ENCODE data around the gene CPAMD8.

CPAMD8 gene

DNA sequence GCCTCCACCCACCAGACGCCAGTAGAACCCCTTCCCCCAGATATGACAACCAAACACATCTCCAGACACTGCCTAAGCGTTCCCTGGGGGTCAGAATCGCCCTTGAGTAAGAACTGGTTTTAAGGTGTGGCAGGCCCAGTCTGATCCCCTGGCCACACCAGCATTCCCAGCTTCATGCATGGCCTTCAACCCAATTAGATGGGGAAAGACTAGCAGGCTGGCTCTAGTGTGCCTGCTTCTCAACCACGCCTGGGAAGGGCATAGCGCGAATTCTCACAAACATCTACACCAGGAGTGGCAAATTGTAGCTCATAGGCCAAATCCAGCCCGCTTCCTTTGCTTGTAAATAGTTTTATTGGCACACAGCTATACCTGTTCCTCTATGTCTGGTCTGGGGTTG is 35.1 kb upstream of the CPAMD8 start:
- no peak overlapping the region for H3K9ac ChIP-seq (ENCODE audit: low read depth in 1 of 2, low read length in 2 of 2)
- peaks cover 9 to 48% of the 10 kb centered on the region in 2 donors for H3K36me3 ChIP-seq (ENCODE audit: control insufficient read depth in 1 of 2, insufficient read depth in 2 of 2, low read length in 2 of 2)
- no peak overlapping the region for H3K27ac ChIP-seq (ENCODE audit: low read depth, low read length)
- no peak overlapping the region for H3K4me3 ChIP-seq (ENCODE audit: low read depth in 1 of 2, low read length in 2 of 2)
- H3K27me3 ChIP-seq (ENCODE audit: control insufficient read depth in 1 of 2, insufficient read depth in 2 of 2, low read length in 2 of 2) = no peaks in the 10 kb centered on the region
- H3K4me1 ChIP-seq (ENCODE audit: control insufficient read depth in 1 of 2, insufficient read depth in 2 of 2, low read length in 2 of 2) = peaks cover 3 to 4% of the 10 kb centered on the region in 2 donors
- no peaks in the 10 kb centered on the region for H3K9me3 ChIP-seq (ENCODE audit: control insufficient read depth in 1 of 2, low read length in 2 of 2)

DNA sequence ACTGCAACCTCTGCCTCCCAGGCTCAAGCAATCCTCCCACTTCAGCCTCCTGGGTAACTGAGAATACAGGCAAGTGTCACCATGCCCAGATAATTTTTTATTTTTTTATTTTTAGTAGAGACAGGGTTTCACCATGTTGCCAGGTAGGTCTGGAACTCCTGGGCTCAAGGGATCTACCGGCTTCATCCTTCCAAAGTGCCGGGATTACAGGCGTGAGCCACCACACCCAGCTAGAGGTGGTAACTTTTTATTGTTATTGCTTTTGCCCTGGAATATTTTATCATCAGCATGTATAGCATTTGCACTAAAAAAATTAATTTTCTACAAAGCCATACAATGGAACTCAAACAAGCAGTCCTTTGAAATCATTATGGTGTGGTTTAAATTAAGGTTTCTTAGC is 34.6 kb upstream of the CPAMD8 start:
- no peak overlapping the region for H3K4me3 ChIP-seq (ENCODE audit: low read depth in 1 of 2, low read length in 2 of 2)
- peaks cover 9 to 43% of the 10 kb centered on the region in 2 donors for H3K36me3 ChIP-seq (ENCODE audit: control insufficient read depth in 1 of 2, insufficient read depth in 2 of 2, low read length in 2 of 2)
- H3K9ac ChIP-seq (ENCODE audit: low read depth in 1 of 2, low read length in 2 of 2) = no peak overlapping the region
- H3K4me1 ChIP-seq (ENCODE audit: control insufficient read depth in 1 of 2, insufficient read depth in 2 of 2, low read length in 2 of 2) = peaks cover 3 to 4% of the 10 kb centered on the region in 2 donors
- H3K9me3 ChIP-seq (ENCODE audit: control insufficient read depth in 1 of 2, low read length in 2 of 2) = no peaks in the 10 kb centered on the region
- no peaks in the 10 kb centered on the region for H3K27me3 ChIP-seq (ENCODE audit: control insufficient read depth in 1 of 2, insufficient read depth in 2 of 2, low read length in 2 of 2)
- H3K27ac ChIP-seq (ENCODE audit: low read depth, low read length) = no peak overlapping the region

DNA sequence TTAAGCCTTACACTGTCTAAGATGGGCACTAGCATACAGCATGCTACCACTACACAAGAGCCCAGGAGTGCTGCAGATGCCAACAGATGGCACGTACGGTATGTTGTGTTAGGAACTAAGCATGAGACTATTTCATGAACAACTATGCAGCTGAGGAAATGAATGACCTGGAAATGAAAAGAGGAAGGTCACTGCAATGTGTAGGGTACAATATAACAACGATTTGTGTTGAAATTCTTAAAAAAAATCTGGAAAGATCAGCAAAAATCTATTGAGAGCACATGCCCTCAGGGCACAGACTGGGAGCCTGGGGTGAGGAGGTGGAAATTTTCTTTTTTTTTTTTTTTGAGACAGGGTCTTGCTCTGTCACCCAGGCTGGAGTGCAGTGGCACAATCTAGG is 34.2 kb upstream of the CPAMD8 start:
- Histone ChIP-seq H3K9me3 (ENCODE audit: control insufficient read depth in 1 of 2, low read length in 2 of 2) (no peaks in the 10 kb centered on the region), H3K9ac (ENCODE audit: low read depth in 1 of 2, low read length in 2 of 2) (no peak overlapping the region), H3K4me3 (ENCODE audit: low read depth in 1 of 2, low read length in 2 of 2) (no peak overlapping the region), H3K27me3 (ENCODE audit: control insufficient read depth in 1 of 2, insufficient read depth in 2 of 2, low read length in 2 of 2) (no peaks in the 10 kb centered on the region), H3K36me3 (ENCODE audit: control insufficient read depth in 1 of 2, insufficient read depth in 2 of 2, low read length in 2 of 2) (peaks cover 10 to 43% of the 10 kb centered on the region in 2 donors), H3K4me1 (ENCODE audit: control insufficient read depth in 1 of 2, insufficient read depth in 2 of 2, low read length in 2 of 2) (peaks cover 3 to 4% of the 10 kb centered on the region in 2 donors), H3K27ac (ENCODE audit: low read depth, low read length) (no peak overlapping the region)

DNA sequence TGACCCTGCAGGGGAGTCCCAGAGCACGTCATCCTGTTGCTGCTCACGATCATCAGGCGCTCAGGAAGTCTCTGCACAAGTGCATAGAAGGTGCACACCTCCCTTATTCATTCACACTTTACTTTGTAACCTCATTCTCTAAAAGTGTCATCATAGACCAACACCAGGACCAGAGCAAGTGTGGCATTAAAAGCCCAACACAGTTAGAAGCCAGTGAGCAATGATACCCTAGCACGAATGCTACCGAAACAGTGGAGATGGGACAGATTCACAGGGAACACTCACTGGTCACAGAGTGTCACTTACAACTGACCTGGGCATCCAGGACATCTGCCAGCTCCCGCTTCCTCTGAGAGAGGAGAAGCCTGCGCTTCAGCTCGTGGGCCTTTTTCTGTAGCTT is 31.6 kb upstream of the CPAMD8 start:
- Histone ChIP-seq H3K4me3 (ENCODE audit: low read depth in 1 of 2, low read length in 2 of 2) (no peak overlapping the region), H3K9me3 (ENCODE audit: control insufficient read depth in 1 of 2, low read length in 2 of 2) (no peaks in the 10 kb centered on the region), H3K4me1 (ENCODE audit: control insufficient read depth in 1 of 2, insufficient read depth in 2 of 2, low read length in 2 of 2) (peaks cover 3 to 4% of the 10 kb centered on the region in 2 donors), H3K9ac (ENCODE audit: low read depth in 1 of 2, low read length in 2 of 2) (no peak overlapping the region), H3K27me3 (ENCODE audit: control insufficient read depth in 1 of 2, insufficient read depth in 2 of 2, low read length in 2 of 2) (no peaks in the 10 kb centered on the region), H3K27ac (ENCODE audit: low read depth, low read length) (no peak overlapping the region), H3K36me3 (ENCODE audit: control insufficient read depth in 1 of 2, insufficient read depth in 2 of 2, low read length in 2 of 2) (peaks cover 17 to 43% of the 10 kb centered on the region in 2 donors)

DNA sequence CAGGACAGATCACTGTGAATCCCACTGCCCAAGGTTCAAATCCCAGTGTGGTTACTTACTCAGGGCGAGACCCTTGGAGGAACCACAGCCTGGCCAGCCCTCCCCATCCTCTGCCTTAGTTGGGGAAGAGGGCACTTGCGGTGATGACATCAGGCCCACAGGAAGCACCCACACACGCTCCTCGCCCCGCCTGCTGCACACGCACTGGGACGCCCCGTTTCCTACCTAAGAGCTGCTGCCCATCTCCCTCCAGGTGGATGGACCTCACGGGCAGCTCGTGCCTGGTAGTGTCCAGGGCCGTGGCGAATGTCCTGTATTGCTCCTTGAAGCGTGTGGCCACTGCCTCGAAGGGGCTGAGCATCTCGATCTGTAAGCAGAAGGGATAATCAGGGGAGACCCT is 29.0 kb upstream of the CPAMD8 start:
- H3K4me3 ChIP-seq (ENCODE audit: low read depth in 1 of 2, low read length in 2 of 2) = no peak overlapping the region
- no peaks in the 10 kb centered on the region for H3K4me1 ChIP-seq (ENCODE audit: control insufficient read depth in 1 of 2, insufficient read depth in 2 of 2, low read length in 2 of 2)
- H3K27me3 ChIP-seq (ENCODE audit: control insufficient read depth in 1 of 2, insufficient read depth in 2 of 2, low read length in 2 of 2) = no peaks in the 10 kb centered on the region
- no peak overlapping the region for H3K9ac ChIP-seq (ENCODE audit: low read depth in 1 of 2, low read length in 2 of 2)
- no peaks in the 10 kb centered on the region for H3K9me3 ChIP-seq (ENCODE audit: control insufficient read depth in 1 of 2, low read length in 2 of 2)
- H3K36me3 ChIP-seq (ENCODE audit: control insufficient read depth in 1 of 2, insufficient read depth in 2 of 2, low read length in 2 of 2) = peaks cover 24 to 55% of the 10 kb centered on the region in 2 donors
- no peak overlapping the region for H3K27ac ChIP-seq (ENCODE audit: low read depth, low read length)

DNA sequence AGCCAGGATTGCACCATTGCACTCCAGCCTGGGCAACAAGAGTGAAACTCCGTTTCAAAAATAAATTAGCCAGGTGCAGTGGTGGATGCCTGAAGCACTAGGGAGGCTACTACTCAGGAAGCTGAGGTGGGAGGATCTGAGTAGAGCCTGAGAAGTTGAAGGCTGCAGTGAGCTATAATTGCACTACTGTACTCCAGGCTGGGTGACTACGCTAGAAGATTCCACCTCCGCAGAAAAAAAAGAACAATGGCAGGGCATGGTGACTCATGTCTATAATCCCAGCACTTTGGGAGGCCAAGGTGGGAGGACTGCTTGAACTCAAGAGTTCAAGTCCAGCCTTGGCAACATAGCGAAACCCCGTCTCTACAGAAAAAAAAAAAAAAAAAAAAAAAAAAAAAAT is 28.1 kb upstream of the CPAMD8 start:
- Histone ChIP-seq H3K4me3 (ENCODE audit: low read depth in 1 of 2, low read length in 2 of 2) (no peak overlapping the region), H3K36me3 (ENCODE audit: control insufficient read depth in 1 of 2, insufficient read depth in 2 of 2, low read length in 2 of 2) (peaks cover 24 to 52% of the 10 kb centered on the region in 2 donors), H3K27me3 (ENCODE audit: control insufficient read depth in 1 of 2, insufficient read depth in 2 of 2, low read length in 2 of 2) (no peaks in the 10 kb centered on the region), H3K4me1 (ENCODE audit: control insufficient read depth in 1 of 2, insufficient read depth in 2 of 2, low read length in 2 of 2) (no peaks in the 10 kb centered on the region), H3K27ac (ENCODE audit: low read depth, low read length) (no peak overlapping the region), H3K9ac (ENCODE audit: low read depth in 1 of 2, low read length in 2 of 2) (no peak overlapping the region), H3K9me3 (ENCODE audit: control insufficient read depth in 1 of 2, low read length in 2 of 2) (no peaks in the 10 kb centered on the region)

DNA sequence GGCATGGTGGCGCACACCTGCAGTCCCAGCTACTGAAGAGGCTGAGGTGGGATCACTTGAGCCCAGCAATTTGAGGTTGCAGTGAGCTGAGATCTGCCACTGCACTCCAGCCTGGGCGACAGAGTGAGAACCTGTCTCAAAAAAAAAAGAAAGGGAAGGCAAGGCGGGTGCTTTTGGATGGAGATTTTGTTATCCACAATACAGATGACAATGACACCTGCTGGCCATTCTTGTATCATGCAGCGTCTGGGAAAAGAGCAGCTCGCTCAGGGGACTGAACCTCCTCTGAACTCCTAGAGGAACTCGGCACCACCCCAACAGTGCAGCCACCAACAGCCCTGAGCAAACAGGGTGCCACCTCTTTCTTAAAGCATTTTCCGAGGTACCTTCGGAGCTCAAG is 25.8 kb upstream of the CPAMD8 start:
- Histone ChIP-seq H3K36me3 (ENCODE audit: control insufficient read depth in 1 of 2, insufficient read depth in 2 of 2, low read length in 2 of 2) (peaks cover 18 to 41% of the 10 kb centered on the region in 2 donors), H3K9me3 (ENCODE audit: control insufficient read depth in 1 of 2, low read length in 2 of 2) (no peaks in the 10 kb centered on the region), H3K9ac (ENCODE audit: low read depth in 1 of 2, low read length in 2 of 2) (no peak overlapping the region), H3K4me3 (ENCODE audit: low read depth in 1 of 2, low read length in 2 of 2) (no peak overlapping the region), H3K27me3 (ENCODE audit: control insufficient read depth in 1 of 2, insufficient read depth in 2 of 2, low read length in 2 of 2) (no peaks in the 10 kb centered on the region), H3K27ac (ENCODE audit: low read depth, low read length) (no peak overlapping the region), H3K4me1 (ENCODE audit: control insufficient read depth in 1 of 2, insufficient read depth in 2 of 2, low read length in 2 of 2) (no peaks in the 10 kb centered on the region)

DNA sequence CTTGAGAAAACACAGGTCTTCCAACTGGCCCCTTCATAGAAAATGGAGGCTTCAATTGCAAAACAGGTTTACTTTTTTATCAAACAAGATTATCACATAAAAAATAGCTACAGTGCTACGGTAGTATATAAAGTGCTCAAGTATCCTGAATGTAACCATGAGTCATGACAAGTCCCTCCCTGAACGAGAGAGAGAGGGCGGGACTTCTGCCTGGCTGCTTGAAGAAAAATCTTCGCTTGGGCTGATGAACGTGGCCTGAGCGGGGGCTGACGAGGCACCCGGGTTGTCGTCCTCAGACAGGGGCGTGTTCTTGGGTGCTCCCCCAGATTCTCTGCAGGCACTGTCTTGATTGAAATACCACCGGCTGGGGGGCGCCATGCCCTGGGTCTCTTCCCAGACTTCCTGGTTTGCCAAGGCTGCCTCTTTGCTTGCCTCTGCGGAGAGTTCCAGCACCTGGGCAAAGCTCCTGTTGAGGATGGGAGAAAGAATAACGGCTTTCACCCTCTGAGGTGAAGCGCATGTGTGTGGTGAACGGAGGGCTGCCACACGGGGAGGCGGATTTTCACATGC is 23.2 kb upstream of the CPAMD8 start:
- H3K9ac ChIP-seq (ENCODE audit: low read depth in 1 of 2, low read length in 2 of 2) = no peak overlapping the region
- H3K27me3 ChIP-seq (ENCODE audit: control insufficient read depth in 1 of 2, insufficient read depth in 2 of 2, low read length in 2 of 2) = no peaks in the 10 kb centered on the region
- no peaks in the 10 kb centered on the region for H3K9me3 ChIP-seq (ENCODE audit: control insufficient read depth in 1 of 2, low read length in 2 of 2)
- H3K36me3 ChIP-seq (ENCODE audit: control insufficient read depth in 1 of 2, insufficient read depth in 2 of 2, low read length in 2 of 2) = peaks cover 12 to 34% of the 10 kb centered on the region in 2 donors
- no peak overlapping the region for H3K27ac ChIP-seq (ENCODE audit: low read depth, low read length)
- no peaks in the 10 kb centered on the region for H3K4me1 ChIP-seq (ENCODE audit: control insufficient read depth in 1 of 2, insufficient read depth in 2 of 2, low read length in 2 of 2)
- H3K4me3 ChIP-seq (ENCODE audit: low read depth in 1 of 2, low read length in 2 of 2) = no peak overlapping the region

DNA sequence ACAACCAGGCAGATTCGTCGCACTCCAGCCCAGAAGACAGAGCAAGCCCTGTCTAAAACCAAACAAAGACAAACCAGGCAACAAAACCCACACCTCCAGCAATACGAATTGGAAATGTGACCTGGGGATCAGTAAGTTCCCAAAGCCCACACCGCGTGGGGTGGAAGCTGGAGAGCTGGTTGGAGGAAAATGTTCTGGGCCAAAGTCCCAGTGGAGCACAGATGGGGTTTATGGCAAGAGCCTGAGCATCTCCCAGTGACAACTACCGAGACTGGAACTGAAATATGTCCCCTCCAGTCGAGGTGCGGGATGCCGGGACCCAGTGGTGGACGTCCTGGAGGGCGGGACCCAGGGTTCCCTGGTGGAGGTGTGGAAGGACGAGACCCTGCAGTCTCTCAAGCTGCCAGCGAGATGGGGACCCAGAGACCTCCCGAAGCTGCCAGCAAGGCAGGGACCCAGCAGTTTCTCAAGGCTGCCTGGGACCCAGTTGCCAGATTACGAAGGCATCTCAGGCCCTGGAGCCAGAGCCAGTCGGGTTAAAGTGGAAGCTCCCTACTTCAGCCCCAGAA is 22.4 kb upstream of the CPAMD8 start:
- Histone ChIP-seq H3K27me3 (ENCODE audit: control insufficient read depth in 1 of 2, insufficient read depth in 2 of 2, low read length in 2 of 2) (no peaks in the 10 kb centered on the region), H3K4me1 (ENCODE audit: control insufficient read depth in 1 of 2, insufficient read depth in 2 of 2, low read length in 2 of 2) (no peaks in the 10 kb centered on the region), H3K4me3 (ENCODE audit: low read depth in 1 of 2, low read length in 2 of 2) (no peak overlapping the region), H3K36me3 (ENCODE audit: control insufficient read depth in 1 of 2, insufficient read depth in 2 of 2, low read length in 2 of 2) (peaks cover 12 to 34% of the 10 kb centered on the region in 2 donors), H3K9me3 (ENCODE audit: control insufficient read depth in 1 of 2, low read length in 2 of 2) (no peaks in the 10 kb centered on the region), H3K27ac (ENCODE audit: low read depth, low read length) (no peak overlapping the region), H3K9ac (ENCODE audit: low read depth in 1 of 2, low read length in 2 of 2) (no peak overlapping the region)

DNA sequence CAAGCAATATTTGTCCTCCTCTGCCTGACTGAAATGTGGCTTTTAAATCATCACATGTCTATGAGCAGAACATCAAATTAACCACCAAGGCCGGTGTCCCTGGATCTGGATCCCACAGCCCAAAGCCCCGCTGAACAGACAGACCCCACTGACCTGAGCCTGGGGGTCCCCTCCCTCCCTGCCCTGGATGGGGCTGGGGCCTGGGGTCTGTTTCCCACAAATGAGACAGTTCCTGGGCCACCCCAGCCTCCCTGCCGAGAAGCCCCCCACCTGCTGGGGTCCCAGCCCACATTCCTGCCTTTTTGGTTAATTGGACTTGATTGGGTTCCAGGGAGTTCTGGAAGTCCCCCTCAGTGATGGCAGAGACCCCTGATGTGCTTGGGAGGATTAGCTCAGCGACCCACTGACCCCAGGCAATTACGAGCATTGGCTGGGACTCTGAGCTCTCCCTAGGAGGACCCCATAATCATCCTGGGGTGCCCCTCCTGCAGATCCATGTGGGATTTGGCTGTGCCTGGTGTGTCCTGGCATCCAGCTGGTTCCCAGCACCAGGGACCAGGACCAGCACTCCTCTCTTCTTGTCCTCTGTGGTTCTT is 19.4 kb upstream of the CPAMD8 start:
- H3K9me3 ChIP-seq (ENCODE audit: control insufficient read depth in 1 of 2, low read length in 2 of 2) = no peaks in the 10 kb centered on the region
- H3K4me1 ChIP-seq (ENCODE audit: control insufficient read depth in 1 of 2, insufficient read depth in 2 of 2, low read length in 2 of 2) = peaks cover 7 to 9% of the 10 kb centered on the region in 2 donors
- peaks cover 2 to 14% of the 10 kb centered on the region in 2 donors for H3K36me3 ChIP-seq (ENCODE audit: control insufficient read depth in 1 of 2, insufficient read depth in 2 of 2, low read length in 2 of 2)

More for the DNA sequence above, 19.4 kb upstream of the CPAMD8 start:
- H3K27me3 ChIP-seq (ENCODE audit: control insufficient read depth in 1 of 2, insufficient read depth in 2 of 2, low read length in 2 of 2) = no peaks in the 10 kb centered on the region
- H3K27ac ChIP-seq (ENCODE audit: low read depth, low read length) = no peak overlapping the region
- no peak overlapping the region for H3K9ac ChIP-seq (ENCODE audit: low read depth in 1 of 2, low read length in 2 of 2)
- H3K4me3 ChIP-seq (ENCODE audit: low read depth in 1 of 2, low read length in 2 of 2) = no peak overlapping the region

Data from duodenal mucosa (tissue), 2 donors.